WTC11 (cell line): ENCODE measurements around the gene PCSK5. TPM values are rescaled to one million over a fixed set of nuclear protein-coding genes. Genes with fewer than 3 reads are reported as not detected.

Experiments used
- ATAC-seq: fragments of 200-7000 bp; cut with Tn5 transposase; 2 replicates; pipeline ENCODE4 v1.10.0; 2021; ENCODE audit warnings: mild to moderate bottlenecking, moderate library complexity
- CTCF ChIA-PET: fragments of 300-600 bp; sonication (Branson Sonifier 250); formaldehyde crosslinking; loops from one replicate; lab custom pipeline; 2021; ENCODE audit warnings: antibody characterized with exemption; lab: Charles Lee
- POLR2A ChIA-PET: fragments of 350-600 bp; sonication (Branson Sonifier 250); formaldehyde crosslinking; loops from one replicate; lab custom pipeline; 2021; ENCODE audit warnings: antibody characterized with exemption; lab: Charles Lee
- DNase-seq: peaks from one replicate; pipeline ENCODE4 v3.0.0; 2021; ENCODE audit warnings: low spot score
- H3K27ac Mint-ChIP-seq: 2 replicates; pipeline ENCODE4 v1.8.0; 2021; ENCODE audit warnings: mixed read lengths
- H3K27me3 Mint-ChIP-seq: 2 replicates; pipeline ENCODE4 v1.8.0; 2021; ENCODE audit warnings: low read depth, mild to moderate bottlenecking, moderate library complexity, mixed read lengths
- H3K36me3 Mint-ChIP-seq: 2 replicates; pipeline ENCODE4 v1.8.0; 2021; ENCODE audit warnings: mixed read lengths
- H3K4me1 Mint-ChIP-seq: 2 replicates; pipeline ENCODE4 v1.8.0; 2022; ENCODE audit warnings: mixed read lengths
- H3K4me3 Mint-ChIP-seq: 2 replicates; pipeline ENCODE4 v1.8.0; 2021; ENCODE audit warnings: mild to moderate bottlenecking, moderate library complexity, mixed read lengths
- H3K9me3 Mint-ChIP-seq: 2 replicates; pipeline ENCODE4 v1.8.0; 2021; ENCODE audit warnings: mixed read lengths
- ESRRA ChIP-seq: sonication (generic); formaldehyde crosslinking; IDR thresholded peaks from 2 replicates; pipeline ENCODE4 v1.8.1; 2022; ENCODE audit warnings: mild to moderate bottlenecking, missing genetic modification reagents, borderline replicate concordance
- ETV6 ChIP-seq: sonication (generic); formaldehyde crosslinking; IDR thresholded peaks from 2 replicates; pipeline ENCODE4 v1.8.1; 2022; ENCODE audit warnings: mild to moderate bottlenecking, missing genetic modification reagents
- FOXJ3 ChIP-seq: sonication (generic); formaldehyde crosslinking; IDR thresholded peaks from 2 replicates; pipeline ENCODE4 v1.9.0; 2021; ENCODE audit warnings: missing genetic modification reagents, mild to moderate bottlenecking, borderline replicate concordance
- FOXK1 ChIP-seq: sonication (generic); formaldehyde crosslinking; IDR thresholded peaks from 2 replicates; pipeline ENCODE4 v1.8.0; 2022; ENCODE audit warnings: mild to moderate bottlenecking, moderate library complexity, missing genetic modification reagents
- HMGA2 ChIP-seq: fragments of 250-450 bp; sonication (Bioruptor Pico); IDR thresholded peaks from 2 replicates; pipeline ENCODE4 v1.4.0; 2021; ENCODE audit warnings: mild to moderate bottlenecking, moderate library complexity
- IRF2 ChIP-seq: sonication (generic); formaldehyde crosslinking; IDR thresholded peaks from 2 replicates; pipeline ENCODE4 v1.8.0; 2022; ENCODE audit warnings: low read depth, missing genetic modification reagents, borderline replicate concordance
- NFATC4 ChIP-seq: fragments of 250-450 bp; sonication (Bioruptor Pico); IDR thresholded peaks from 2 replicates; pipeline ENCODE4 v1.9.0; 2021; ENCODE audit warnings: mild to moderate bottlenecking
- NR2C2 ChIP-seq: sonication (generic); formaldehyde crosslinking; IDR thresholded peaks from 2 replicates; pipeline ENCODE4 v1.8.0; 2022; ENCODE audit warnings: mild to moderate bottlenecking, missing genetic modification reagents
- SMAD3 ChIP-seq: sonication (generic); formaldehyde crosslinking; IDR thresholded peaks from 2 replicates; pipeline ENCODE4 v1.8.0; 2022; ENCODE audit warnings: missing genetic modification reagents, mild to moderate bottlenecking, borderline replicate concordance
- TCF7 ChIP-seq: sonication (generic); formaldehyde crosslinking; IDR thresholded peaks from 2 replicates; pipeline ENCODE4 v1.8.0; 2022; ENCODE audit warnings: mild to moderate bottlenecking, low read depth, missing genetic modification reagents, moderate library complexity
- ZNF232 ChIP-seq: sonication (generic); formaldehyde crosslinking; IDR thresholded peaks from 2 replicates; pipeline ENCODE4 v1.8.0; 2022; ENCODE audit warnings: mild to moderate bottlenecking, missing genetic modification reagents
- total RNA-seq: library from RNA; stranded (reverse); gene quantifications from 3 replicates; pipeline ENCODE4 v1.2.3, GENCODE V29; 2021
- TF ChIP-seq, protein P1 (sequence below): fragments of 250-450 bp; sonication (Bioruptor Pico); IDR thresholded peaks from 2 replicates; pipeline ENCODE4 v1.9.0; 2021; ENCODE audit warnings: mild to moderate bottlenecking
- TF ChIP-seq, protein P2 (sequence below): sonication (generic); formaldehyde crosslinking; IDR thresholded peaks from 2 replicates; pipeline ENCODE4 v1.8.1; 2023; ENCODE audit warnings: mild to moderate bottlenecking, moderate library complexity, missing genetic modification reagents
- TF ChIP-seq, protein P3 (sequence below): sonication (generic); formaldehyde crosslinking; IDR thresholded peaks from 2 replicates; pipeline ENCODE4 v1.8.0; 2023; ENCODE audit warnings: missing genetic modification reagents, mild to moderate bottlenecking, borderline replicate concordance
- TF ChIP-seq, protein P4 (sequence below): sonication (generic); formaldehyde crosslinking; IDR thresholded peaks from 2 replicates; pipeline ENCODE4 v1.8.0; 2022; ENCODE audit warnings: missing genetic modification reagents
- TF ChIP-seq, protein P5 (sequence below): sonication (generic); formaldehyde crosslinking; IDR thresholded peaks from 2 replicates; pipeline ENCODE4 v1.8.1; 2023; ENCODE audit warnings: mild to moderate bottlenecking, missing genetic modification reagents, moderate library complexity
- TF ChIP-seq, protein P6 (sequence below): sonication (generic); formaldehyde crosslinking; IDR thresholded peaks from 2 replicates; pipeline ENCODE4 v1.8.1; 2022; ENCODE audit warnings: mild to moderate bottlenecking, missing genetic modification reagents, moderate library complexity, borderline replicate concordance

Gene PCSK5
- total RNA-seq, 1 experiment from 2014 or later = 30.6 TPM

DNA sequence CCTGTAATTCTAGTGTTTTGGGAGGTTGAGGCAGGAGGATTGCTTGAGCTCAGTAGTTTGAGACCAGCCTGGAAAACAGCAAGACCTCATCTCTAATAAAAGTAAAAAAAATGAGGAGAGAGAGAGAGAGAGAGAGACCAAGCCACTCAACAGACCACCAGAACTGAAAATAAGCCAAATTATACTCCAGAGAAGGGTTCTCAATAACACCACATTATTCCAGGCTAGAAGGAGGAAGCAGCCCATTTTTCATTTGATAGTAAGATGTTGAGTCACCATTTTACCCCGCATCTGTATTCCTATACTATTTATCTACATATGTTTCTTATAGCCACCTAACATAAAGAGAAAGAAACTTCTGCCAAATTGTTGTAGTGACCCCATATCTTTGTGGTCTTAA lies 134.8 kb downstream of the PCSK5 start (continued):
- TF ChIP-seq, protein P1, sequence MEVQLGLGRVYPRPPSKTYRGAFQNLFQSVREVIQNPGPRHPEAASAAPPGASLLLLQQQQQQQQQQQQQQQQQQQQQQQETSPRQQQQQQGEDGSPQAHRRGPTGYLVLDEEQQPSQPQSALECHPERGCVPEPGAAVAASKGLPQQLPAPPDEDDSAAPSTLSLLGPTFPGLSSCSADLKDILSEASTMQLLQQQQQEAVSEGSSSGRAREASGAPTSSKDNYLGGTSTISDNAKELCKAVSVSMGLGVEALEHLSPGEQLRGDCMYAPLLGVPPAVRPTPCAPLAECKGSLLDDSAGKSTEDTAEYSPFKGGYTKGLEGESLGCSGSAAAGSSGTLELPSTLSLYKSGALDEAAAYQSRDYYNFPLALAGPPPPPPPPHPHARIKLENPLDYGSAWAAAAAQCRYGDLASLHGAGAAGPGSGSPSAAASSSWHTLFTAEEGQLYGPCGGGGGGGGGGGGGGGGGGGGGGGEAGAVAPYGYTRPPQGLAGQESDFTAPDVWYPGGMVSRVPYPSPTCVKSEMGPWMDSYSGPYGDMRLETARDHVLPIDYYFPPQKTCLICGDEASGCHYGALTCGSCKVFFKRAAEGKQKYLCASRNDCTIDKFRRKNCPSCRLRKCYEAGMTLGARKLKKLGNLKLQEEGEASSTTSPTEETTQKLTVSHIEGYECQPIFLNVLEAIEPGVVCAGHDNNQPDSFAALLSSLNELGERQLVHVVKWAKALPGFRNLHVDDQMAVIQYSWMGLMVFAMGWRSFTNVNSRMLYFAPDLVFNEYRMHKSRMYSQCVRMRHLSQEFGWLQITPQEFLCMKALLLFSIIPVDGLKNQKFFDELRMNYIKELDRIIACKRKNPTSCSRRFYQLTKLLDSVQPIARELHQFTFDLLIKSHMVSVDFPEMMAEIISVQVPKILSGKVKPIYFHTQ (CRISPR knock-in tag) = no peak
- no peak for TF ChIP-seq ZNF232

DNA sequence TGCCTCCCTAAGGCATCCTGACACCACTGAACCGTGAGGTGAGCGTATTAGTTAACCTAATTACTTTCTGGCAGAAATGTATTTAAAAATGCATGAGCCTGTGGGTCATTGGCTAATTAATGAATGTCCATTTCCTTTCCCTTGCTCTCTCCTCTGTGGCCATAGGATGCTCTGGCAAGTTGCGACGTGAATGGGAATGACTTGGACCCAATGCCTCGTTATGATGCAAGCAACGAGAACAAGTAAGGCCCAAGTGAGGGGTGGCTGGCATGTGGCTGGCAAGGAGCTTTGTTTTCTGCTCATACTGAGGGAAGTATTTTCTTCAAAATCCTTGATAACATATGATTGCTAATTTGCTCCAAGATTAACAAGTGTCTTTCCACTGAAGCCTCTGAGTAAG lies 136.3 kb downstream of the PCSK5 start:
- CTCF ChIA-PET = no interaction called here
- Mint-ChIP-seq H3K36me3 (peaks cover 36% of the 10 kb centered on the region), H3K9me3 (peaks cover 4% of the 10 kb centered on the region; the same call in 1 of the 2 replicates), H3K27me3 (no peaks in the 10 kb centered on the region), H3K27ac (peak overlapping the region; percentile 16; the same call in 1 of the 2 replicates)
- no peak for ATAC-seq
- TF ChIP-seq NR2C2 (no peak), ESRRA (no peak), TCF7 (CRISPR knock-in tag) (no peak), FOXJ3 (CRISPR knock-in tag) (no peak), FOXK1 (CRISPR knock-in tag) (no peak), NFATC4 (no peak), IRF2 (CRISPR knock-in tag) (no peak), ETV6 (CRISPR knock-in tag) (no peak), SMAD3 (no peak), HMGA2 (CRISPR knock-in tag) (no peak)
- TF ChIP-seq, protein P2, sequence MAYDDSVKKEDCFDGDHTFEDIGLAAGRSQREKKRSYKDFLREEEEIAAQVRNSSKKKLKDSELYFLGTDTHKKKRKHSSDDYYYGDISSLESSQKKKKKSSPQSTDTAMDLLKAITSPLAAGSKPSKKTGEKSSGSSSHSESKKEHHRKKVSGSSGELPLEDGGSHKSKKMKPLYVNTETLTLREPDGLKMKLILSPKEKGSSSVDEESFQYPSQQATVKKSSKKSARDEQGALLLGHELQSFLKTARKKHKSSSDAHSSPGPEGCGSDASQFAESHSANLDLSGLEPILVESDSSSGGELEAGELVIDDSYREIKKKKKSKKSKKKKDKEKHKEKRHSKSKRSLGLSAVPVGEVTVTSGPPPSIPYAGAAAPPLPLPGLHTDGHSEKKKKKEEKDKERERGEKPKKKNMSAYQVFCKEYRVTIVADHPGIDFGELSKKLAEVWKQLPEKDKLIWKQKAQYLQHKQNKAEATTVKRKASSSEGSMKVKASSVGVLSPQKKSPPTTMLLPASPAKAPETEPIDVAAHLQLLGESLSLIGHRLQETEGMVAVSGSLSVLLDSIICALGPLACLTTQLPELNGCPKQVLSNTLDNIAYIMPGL (CRISPR knock-in tag) = no peak
- TF ChIP-seq, protein P3, sequence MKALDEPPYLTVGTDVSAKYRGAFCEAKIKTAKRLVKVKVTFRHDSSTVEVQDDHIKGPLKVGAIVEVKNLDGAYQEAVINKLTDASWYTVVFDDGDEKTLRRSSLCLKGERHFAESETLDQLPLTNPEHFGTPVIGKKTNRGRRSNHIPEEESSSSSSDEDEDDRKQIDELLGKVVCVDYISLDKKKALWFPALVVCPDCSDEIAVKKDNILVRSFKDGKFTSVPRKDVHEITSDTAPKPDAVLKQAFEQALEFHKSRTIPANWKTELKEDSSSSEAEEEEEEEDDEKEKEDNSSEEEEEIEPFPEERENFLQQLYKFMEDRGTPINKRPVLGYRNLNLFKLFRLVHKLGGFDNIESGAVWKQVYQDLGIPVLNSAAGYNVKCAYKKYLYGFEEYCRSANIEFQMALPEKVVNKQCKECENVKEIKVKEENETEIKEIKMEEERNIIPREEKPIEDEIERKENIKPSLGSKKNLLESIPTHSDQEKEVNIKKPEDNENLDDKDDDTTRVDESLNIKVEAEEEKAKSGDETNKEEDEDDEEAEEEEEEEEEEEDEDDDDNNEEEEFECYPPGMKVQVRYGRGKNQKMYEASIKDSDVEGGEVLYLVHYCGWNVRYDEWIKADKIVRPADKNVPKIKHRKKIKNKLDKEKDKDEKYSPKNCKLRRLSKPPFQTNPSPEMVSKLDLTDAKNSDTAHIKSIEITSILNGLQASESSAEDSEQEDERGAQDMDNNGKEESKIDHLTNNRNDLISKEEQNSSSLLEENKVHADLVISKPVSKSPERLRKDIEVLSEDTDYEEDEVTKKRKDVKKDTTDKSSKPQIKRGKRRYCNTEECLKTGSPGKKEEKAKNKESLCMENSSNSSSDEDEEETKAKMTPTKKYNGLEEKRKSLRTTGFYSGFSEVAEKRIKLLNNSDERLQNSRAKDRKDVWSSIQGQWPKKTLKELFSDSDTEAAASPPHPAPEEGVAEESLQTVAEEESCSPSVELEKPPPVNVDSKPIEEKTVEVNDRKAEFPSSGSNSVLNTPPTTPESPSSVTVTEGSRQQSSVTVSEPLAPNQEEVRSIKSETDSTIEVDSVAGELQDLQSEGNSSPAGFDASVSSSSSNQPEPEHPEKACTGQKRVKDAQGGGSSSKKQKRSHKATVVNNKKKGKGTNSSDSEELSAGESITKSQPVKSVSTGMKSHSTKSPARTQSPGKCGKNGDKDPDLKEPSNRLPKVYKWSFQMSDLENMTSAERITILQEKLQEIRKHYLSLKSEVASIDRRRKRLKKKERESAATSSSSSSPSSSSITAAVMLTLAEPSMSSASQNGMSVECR (CRISPR knock-in tag) = no peak
- TF ChIP-seq, protein P4, sequence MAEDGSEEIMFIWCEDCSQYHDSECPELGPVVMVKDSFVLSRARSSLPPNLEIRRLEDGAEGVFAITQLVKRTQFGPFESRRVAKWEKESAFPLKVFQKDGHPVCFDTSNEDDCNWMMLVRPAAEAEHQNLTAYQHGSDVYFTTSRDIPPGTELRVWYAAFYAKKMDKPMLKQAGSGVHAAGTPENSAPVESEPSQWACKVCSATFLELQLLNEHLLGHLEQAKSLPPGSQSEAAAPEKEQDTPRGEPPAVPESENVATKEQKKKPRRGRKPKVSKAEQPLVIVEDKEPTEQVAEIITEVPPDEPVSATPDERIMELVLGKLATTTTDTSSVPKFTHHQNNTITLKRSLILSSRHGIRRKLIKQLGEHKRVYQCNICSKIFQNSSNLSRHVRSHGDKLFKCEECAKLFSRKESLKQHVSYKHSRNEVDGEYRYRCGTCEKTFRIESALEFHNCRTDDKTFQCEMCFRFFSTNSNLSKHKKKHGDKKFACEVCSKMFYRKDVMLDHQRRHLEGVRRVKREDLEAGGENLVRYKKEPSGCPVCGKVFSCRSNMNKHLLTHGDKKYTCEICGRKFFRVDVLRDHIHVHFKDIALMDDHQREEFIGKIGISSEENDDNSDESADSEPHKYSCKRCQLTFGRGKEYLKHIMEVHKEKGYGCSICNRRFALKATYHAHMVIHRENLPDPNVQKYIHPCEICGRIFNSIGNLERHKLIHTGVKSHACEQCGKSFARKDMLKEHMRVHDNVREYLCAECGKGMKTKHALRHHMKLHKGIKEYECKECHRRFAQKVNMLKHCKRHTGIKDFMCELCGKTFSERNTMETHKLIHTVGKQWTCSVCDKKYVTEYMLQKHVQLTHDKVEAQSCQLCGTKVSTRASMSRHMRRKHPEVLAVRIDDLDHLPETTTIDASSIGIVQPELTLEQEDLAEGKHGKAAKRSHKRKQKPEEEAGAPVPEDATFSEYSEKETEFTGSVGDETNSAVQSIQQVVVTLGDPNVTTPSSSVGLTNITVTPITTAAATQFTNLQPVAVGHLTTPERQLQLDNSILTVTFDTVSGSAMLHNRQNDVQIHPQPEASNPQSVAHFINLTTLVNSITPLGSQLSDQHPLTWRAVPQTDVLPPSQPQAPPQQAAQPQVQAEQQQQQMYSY = no peak
- TF ChIP-seq, protein P5, sequence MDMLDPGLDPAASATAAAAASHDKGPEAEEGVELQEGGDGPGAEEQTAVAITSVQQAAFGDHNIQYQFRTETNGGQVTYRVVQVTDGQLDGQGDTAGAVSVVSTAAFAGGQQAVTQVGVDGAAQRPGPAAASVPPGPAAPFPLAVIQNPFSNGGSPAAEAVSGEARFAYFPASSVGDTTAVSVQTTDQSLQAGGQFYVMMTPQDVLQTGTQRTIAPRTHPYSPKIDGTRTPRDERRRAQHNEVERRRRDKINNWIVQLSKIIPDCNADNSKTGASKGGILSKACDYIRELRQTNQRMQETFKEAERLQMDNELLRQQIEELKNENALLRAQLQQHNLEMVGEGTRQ (CRISPR knock-in tag) = no peak
- TF ChIP-seq, protein P6, sequence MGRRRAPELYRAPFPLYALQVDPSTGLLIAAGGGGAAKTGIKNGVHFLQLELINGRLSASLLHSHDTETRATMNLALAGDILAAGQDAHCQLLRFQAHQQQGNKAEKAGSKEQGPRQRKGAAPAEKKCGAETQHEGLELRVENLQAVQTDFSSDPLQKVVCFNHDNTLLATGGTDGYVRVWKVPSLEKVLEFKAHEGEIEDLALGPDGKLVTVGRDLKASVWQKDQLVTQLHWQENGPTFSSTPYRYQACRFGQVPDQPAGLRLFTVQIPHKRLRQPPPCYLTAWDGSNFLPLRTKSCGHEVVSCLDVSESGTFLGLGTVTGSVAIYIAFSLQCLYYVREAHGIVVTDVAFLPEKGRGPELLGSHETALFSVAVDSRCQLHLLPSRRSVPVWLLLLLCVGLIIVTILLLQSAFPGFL = no peak
- TF ChIP-seq, all 79 proteins: peak for 0
- H3K4me1 Mint-ChIP-seq = peaks cover 26% of the 10 kb centered on the region
- H3K4me3 Mint-ChIP-seq = no peak overlapping the region
- POLR2A ChIA-PET = no interaction called here
- DNase-seq = no peak
